WTC11 (cell line): Measurements from ENCODE around the gene CACNA2D3.

ENCODE experiments used
- ATF3 ChIP-seq: sonication (generic); formaldehyde crosslinking; conservative IDR thresholded peaks from 2 replicates; pipeline ENCODE4 v1.8.1; 2022; ENCODE audit warnings: mild to moderate bottlenecking, missing genetic modification reagents
- ATF6 ChIP-seq: sonication (generic); formaldehyde crosslinking; IDR thresholded peaks from 2 replicates; pipeline ENCODE4 v1.8.1; 2023; ENCODE audit warnings: mild to moderate bottlenecking, missing genetic modification reagents
- CBFB ChIP-seq: sonication (generic); formaldehyde crosslinking; IDR thresholded peaks from 2 replicates; pipeline ENCODE4 v1.8.1; 2022; ENCODE audit warnings: mild to moderate bottlenecking, low read depth, missing genetic modification reagents
- CTCF ChIP-seq: fragments of 200-600 bp; IDR thresholded peaks from 2 replicates; pipeline ENCODE4 v1.8.0; 2022; ENCODE audit warnings: antibody characterized with exemption
- ELF4 ChIP-seq: sonication (generic); formaldehyde crosslinking; IDR thresholded peaks from 2 replicates; pipeline ENCODE4 v1.8.1; 2022; ENCODE audit warnings: low read depth, mild to moderate bottlenecking, moderate library complexity, missing genetic modification reagents
- ESRRA ChIP-seq: sonication (generic); formaldehyde crosslinking; IDR thresholded peaks from 2 replicates; pipeline ENCODE4 v1.8.1; 2022; ENCODE audit warnings: mild to moderate bottlenecking, missing genetic modification reagents, borderline replicate concordance
- FOXK1 ChIP-seq: sonication (generic); formaldehyde crosslinking; IDR thresholded peaks from 2 replicates; pipeline ENCODE4 v1.8.0; 2022; ENCODE audit warnings: mild to moderate bottlenecking, moderate library complexity, missing genetic modification reagents
- HMGXB4 ChIP-seq: sonication (generic); formaldehyde crosslinking; IDR thresholded peaks from 2 replicates; pipeline ENCODE4 v1.8.1; 2023; ENCODE audit warnings: mild to moderate bottlenecking, moderate library complexity, missing genetic modification reagents
- JAZF1 ChIP-seq: fragments of 250-450 bp; sonication (Bioruptor Pico); IDR thresholded peaks from 2 replicates; pipeline ENCODE4 v1.9.0; 2021; ENCODE audit warnings: moderate library complexity, mild to moderate bottlenecking, inconsistent platforms
- NR3C1 ChIP-seq: sonication (generic); formaldehyde crosslinking; conservative IDR thresholded peaks from 2 replicates; pipeline ENCODE4 v1.8.1; 2023; ENCODE audit warnings: low read depth, mild to moderate bottlenecking, missing genetic modification reagents
- SP1 ChIP-seq: sonication (generic); formaldehyde crosslinking; conservative IDR thresholded peaks from 2 replicates; pipeline ENCODE4 v1.8.1; 2022; ENCODE audit warnings: missing genetic modification reagents
- USF2 ChIP-seq: sonication (generic); formaldehyde crosslinking; IDR thresholded peaks from 2 replicates; pipeline ENCODE4 v1.8.1; 2023; ENCODE audit warnings: mild to moderate bottlenecking, missing genetic modification reagents, moderate library complexity
- ZNF232 ChIP-seq: sonication (generic); formaldehyde crosslinking; IDR thresholded peaks from 2 replicates; pipeline ENCODE4 v1.8.0; 2022; ENCODE audit warnings: mild to moderate bottlenecking, missing genetic modification reagents
- ZNF423 ChIP-seq: fragments of 250-450 bp; sonication (Bioruptor Pico); IDR thresholded peaks from 2 replicates; pipeline ENCODE4 v2.1.2; 2022; ENCODE audit warnings: mild to moderate bottlenecking, moderate library complexity

- TF ChIP-seq CTCF (no peak), ELF4 (CRISPR knock-in tag) (no peak), HMGXB4 (CRISPR knock-in tag) (no peak), JAZF1 (CRISPR knock-in tag) (no peak), CBFB (no peak), ZNF232 (no peak), ATF6 (CRISPR knock-in tag) (no peak), NR3C1 (no peak), ZNF423 (CRISPR knock-in tag) (no peak), USF2 (CRISPR knock-in tag) (no peak), SP1 (CRISPR knock-in tag) (no peak), FOXK1 (no peak), ATF3 (CRISPR knock-in tag) (no peak), ESRRA (CRISPR knock-in tag) (no peak)
Observed at GRCh38 chr3:54641226-54642014, 519.1 kb downstream of the CACNA2D3 start.
